GM19372 (cell line): Measurements from ENCODE around the gene SELENOP.
"Not testable (repeated sequence)": the region's sequence is repeated elsewhere in the genome, so short reads cannot be mapped to it uniquely, and the experiment has no call there.

ENCODE experiments used
- ATAC-seq: cut with Tn5 transposase; IDR thresholded peaks from one replicate; pipeline ENCODE4 v1.9.1; 2021; ENCODE audit warnings: mild to moderate bottlenecking, low read depth, moderate library complexity; ENCODE audit not compliant: unreplicated experiment

SELENOP gene

GRCh38 chr5:42811591-42812446 lies at the start of gene SELENOP:
Gene SELENOP (minus strand): TSS chr5:42811892. CDS start chr5:42808353, 3,539 bp downstream.
- no peak for ATAC-seq

DNA sequence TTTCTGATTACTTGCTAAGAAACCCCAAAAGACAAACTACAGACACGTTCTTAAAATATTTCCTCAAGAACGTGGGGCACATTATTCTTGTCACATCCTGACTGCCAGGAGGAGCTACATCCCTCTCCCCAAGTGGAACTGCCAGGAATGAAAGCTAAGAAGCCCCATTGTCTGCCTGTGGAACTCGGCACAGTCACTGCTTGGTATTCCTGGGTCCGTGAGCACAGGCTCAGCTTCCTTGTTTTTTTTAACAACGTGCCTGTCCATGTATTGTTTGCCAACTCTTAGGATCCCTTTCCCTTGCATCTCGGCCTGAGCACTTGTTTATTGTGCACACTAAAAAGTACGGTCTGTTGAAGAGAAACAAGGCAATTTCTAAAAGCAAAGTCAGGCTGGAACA lies 47.0 kb upstream of the SELENOP start:
- no peak for ATAC-seq

DNA sequence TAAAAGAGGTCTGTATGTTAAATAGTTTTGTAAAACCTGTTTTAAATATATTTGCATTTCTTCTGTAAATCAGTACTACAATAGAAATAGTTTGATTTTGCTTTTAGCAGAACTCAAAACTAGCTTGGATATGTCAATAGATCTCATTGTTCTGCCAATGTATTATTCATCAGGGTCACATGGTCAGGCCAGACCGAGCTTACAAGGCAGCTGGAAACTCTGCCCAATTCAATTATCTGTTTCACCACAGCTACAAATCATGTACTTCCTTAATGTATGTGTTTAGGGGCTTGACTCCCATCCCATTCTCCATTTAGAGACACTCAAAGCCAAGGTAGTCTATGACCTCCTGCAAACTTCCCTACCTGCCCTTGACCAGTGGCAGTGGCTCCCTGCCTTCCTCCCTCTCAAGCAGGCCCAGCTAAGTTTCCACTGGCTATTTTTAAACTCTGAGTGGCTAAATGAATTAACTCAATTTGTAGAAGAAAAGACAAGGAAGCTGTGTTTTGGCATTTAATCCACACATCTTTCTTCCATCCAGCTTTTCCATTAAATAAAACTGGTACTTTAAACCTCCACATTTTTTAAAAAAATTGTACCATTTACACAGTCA lies 46.4 kb upstream of the SELENOP start:
- ATAC-seq, result no peak

DNA sequence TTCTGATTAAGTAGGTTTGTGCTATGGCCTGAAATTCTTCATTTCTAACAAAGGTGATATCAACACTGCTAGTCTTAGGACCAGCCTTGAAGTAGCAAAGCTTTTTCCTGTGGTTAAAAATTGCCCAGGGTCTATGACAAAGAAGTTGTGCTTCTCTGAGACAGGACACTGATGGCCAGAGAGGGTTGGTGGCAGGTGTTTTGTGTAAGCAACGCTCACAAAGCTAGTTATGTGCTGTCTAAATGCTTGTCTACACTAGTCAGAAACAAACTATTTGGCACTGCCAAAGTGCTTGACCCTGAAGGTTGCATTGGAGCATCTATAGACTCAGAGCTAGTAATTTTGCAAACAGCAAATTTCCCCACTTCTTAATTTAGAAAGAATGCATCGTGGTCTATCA lies 44.1 kb upstream of the SELENOP start:
- ATAC-seq, result no peak

DNA sequence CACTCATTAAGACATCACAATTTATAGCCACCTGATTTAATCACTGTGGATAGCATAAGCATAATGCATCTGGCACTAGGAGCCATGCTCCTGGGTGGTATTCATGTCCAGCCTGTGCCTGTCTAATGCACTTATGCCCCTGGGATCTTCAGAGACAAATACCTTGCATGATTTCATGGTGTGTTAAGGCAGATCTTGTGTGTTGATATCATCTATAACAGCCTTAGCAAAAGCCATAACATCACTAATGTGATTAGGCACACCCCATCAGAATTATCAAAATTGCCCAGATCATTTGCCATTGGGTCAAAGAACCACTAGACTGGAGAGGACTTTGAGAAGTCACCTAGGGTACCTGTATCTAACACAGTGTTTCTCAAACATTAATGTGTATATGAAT lies 43.7 kb upstream of the SELENOP start:
- ATAC-seq, result no peak

- no peak for ATAC-seq
Observed at GRCh38 chr5:42854795-42855194, 43.1 kb upstream of the SELENOP start.

DNA sequence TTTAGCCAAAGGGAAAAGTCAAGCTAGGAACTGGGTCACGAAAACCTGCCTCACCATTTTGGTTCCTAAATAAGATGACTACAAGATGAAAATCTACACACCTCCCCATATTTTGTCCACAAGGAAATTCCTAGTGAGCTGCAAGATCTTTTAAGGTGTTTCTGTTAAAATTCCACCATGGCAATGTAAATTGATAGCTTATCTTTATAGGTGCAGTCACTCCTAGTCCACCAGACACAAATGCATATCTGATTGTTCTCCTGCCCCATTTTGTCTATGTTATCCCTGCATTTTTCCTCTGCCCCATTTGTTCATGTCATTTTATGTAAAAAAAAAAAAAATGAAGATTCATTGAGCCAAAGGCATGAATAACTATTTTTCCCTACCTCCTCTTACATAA lies 41.1 kb upstream of the SELENOP start:
- no peak for ATAC-seq

DNA sequence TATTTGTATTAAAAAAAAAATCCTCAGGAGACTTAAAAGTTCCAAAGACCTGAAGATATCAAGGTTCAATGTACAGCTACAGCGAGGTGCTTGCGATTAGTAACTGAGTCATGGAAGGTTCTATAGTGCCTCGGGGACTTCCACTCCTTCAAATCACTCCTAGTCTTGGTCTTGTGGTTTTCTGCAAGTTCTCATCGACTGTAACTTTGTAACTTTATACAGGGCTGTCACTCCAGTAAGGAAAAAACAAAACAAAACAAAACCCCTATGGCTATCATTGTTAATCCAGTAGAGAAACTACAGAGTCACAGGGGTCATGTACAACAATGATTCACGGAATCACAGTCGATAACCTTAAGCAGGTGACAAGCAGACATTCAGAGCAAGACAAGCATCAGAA lies 39.8 kb upstream of the SELENOP start:
- no peak for ATAC-seq

DNA sequence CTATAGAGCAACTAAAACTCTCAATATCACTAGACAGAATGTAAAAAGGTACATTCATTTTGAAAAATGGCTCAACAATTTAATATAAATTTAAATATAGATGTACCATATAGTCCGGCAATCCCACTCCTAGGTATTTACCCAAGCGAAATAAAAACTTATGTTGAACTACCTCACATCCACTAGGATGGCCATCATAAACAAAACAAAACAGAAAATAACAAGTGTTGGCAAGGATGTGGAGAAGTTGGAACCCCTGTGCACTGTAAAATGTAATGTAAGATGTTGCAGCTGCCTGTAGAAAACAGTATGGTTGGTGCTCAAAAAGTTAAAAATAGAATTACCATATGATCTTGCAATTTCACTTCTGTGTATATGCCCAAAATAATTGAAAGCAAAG lies 36.9 kb upstream of the SELENOP start:
- ATAC-seq, result no peak

GRCh38 chr5:42844408-42844807 lies 32.7 kb upstream of the SELENOP start:
- ATAC-seq, result not testable (repeated sequence)

GRCh38 chr5:42843675-42844292 lies 32.1 kb upstream of the SELENOP start:
- no peak for ATAC-seq

GRCh38 chr5:42842921-42843641 lies 31.4 kb upstream of the SELENOP start:
- ATAC-seq, result no peak

GRCh38 chr5:42840842-42841567 lies 29.3 kb upstream of the SELENOP start:
- no peak for ATAC-seq

DNA sequence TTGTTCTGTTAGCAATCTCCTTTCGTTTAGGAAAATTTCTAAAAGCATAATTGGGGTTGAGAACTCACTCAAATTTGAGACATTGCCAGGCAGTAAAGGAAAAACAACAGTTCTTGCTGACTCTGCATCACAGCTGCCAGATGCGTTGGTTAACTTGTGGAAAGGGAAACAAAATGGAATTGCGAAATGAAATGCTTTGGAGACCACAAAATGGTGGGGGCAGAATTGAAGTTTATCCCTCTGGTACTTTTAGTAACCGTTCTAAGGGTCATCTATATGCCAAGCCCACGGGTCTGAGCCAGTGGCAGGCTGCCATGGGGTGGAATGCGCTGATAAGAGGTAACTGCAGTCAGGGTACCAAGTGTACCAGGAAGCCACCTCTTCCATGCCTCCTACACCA lies 28.6 kb upstream of the SELENOP start:
- ATAC-seq, result no peak

- ATAC-seq, result no peak
Observed at GRCh38 chr5:42839196-42839595, 27.5 kb upstream of the SELENOP start.

DNA sequence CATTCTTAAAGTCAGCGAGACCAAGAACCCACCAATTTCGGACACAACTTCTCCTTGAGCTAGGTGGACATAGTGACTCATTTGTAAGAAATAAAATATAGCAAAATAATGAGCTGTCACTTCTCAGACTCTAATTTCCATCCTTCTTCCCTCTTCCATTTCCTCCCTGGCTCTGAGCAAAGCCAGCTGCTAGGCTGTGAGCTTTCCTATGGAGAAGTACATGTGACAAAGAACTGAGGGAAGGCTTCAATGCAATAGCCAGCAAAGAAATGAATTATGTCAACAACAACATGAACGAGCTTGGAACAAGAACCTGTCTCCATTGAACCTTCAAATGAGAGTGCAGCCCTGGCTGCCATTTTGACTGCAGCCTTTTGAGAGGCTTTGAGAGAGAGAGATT lies 25.9 kb upstream of the SELENOP start:
- ATAC-seq, result no peak

- no peak for ATAC-seq
Observed at GRCh38 chr5:42836070-42836769, 24.5 kb upstream of the SELENOP start.

DNA sequence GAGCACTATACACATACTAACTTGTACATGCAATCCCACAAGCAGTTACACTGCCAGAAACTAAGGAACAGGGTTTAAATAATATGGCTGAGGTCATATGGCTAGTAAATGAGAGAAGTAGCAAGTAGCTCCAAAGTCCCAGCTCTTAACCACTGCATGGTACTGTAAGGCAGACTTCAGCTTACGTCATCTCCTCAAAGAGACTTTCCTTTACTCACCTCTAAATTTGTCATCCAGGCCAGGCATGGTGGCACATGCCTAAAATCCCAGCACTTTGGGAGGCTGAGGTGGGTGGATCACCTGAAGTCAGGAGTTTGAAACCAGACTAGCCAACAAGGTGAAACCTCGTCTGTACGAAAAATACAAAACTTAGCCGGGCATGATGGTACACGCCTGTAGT lies 20.4 kb upstream of the SELENOP start:
- no peak for ATAC-seq

DNA sequence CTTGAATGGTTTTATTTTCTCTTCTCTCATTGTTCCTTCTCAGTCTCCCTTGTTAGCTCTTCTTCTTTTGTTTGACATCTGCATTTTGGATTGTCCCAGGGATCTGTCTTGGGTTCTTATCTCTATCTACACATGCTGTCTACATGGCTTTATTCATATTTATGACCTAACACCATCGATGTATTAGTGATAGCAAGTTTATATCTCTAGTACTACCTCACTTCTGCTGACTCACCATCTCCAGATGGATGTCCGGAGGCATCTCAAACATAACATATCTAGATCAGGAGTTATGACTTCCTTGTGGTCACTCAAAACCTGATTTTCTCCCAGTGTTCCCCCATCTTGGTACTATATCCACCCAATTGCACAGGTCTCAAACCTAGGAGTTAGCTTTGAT lies 19.2 kb upstream of the SELENOP start:
- no peak for ATAC-seq

DNA sequence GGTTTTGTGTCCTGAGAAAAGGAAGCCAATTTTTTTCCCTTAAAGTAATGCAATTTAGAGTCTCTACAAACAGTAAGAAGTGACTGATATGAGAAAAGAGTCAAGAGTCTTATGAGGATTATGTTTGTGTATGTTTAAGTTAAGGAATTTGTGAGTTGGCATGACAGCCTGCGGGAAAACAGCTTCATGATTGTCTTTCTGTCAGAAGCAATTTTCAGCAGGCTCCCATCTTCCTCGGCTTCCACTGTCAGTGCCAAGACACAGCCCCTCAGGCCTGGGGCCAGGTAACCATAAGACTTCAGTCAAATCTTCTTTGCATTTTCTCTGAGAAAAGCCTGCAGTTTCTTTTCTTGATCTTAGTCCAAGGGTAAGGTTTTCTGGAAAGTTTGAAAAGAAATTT lies 17.0 kb upstream of the SELENOP start:
- no peak for ATAC-seq
